Mononuclear cell (primary cell): ENCODE results near the gene UBXN2A. TPM values are rescaled to one million over a fixed set of nuclear protein-coding genes. Genes with fewer than 3 reads are reported as not detected.
"Not testable (repeated sequence)": the region's sequence is repeated elsewhere in the genome, so short reads cannot be mapped to it uniquely, and the experiment has no call there.

Experiments used
- H3K27me3 ChIP-seq: 2 replicates; pipeline ENCODE4 v1.6.0; 2011; ENCODE audit warnings: low read length, control low read depth; ENCODE audit not compliant: insufficient read depth
- H3K4me1 ChIP-seq: 2 replicates; pipeline ENCODE4 v1.5.1; 2011; ENCODE audit warnings: mild to moderate bottlenecking, low read length, control low read depth; ENCODE audit not compliant: insufficient read depth
- H3K4me3 ChIP-seq: 2 replicates; pipeline ENCODE4 v1.5.1; 2011; ENCODE audit warnings: mild to moderate bottlenecking, low read length, moderate library complexity
- H3K9me3 ChIP-seq: 2 replicates; pipeline ENCODE4 v1.5.1; 2011; ENCODE audit warnings: low read depth, mild to moderate bottlenecking, control low read depth, low read length
- total RNA-seq: library from RNA; depleted of rRNA; stranded (reverse); fragments of >200 nt; gene quantifications from one replicate; pipeline ENCODE4 v1.2.3, GENCODE V29; 2012

Gene UBXN2A
- total RNA-seq, 1 donor = 16.7 TPM

DNA sequence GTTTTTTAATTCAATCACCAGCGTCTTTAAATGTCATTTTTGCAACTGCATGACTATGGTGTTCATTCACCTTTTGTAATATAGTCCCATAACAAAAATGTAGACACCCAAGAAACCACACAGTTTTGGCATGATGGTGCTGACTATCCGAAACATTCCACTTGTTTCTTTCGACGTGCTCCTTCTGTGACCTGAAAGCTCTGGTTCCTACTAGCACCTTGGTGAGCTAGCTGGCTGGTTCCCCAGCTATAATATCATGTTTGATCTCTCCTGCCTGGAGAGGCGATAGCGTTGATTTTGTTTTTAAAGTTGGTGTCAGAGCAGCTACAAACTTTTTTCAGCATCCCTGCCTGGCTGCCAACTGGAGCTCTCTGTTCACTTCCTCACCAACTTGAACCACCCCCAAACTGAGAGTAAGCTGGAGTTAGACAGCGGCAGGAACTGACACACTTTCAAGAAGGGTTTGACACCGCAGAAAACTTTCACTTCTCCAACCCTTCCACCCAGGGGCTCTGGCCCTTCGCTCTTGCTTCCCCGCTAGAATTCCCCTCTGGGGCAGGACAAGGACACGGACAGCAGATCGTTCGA is 14.5 kb upstream of the UBXN2A start:
- H3K9me3 ChIP-seq = no peaks in the 10 kb centered on the region
- H3K27me3 ChIP-seq = no peaks in the 10 kb centered on the region
- H3K4me1 ChIP-seq = peaks cover 32% of the 10 kb centered on the region
- H3K4me3 ChIP-seq = peak overlapping the region; percentile 99

DNA sequence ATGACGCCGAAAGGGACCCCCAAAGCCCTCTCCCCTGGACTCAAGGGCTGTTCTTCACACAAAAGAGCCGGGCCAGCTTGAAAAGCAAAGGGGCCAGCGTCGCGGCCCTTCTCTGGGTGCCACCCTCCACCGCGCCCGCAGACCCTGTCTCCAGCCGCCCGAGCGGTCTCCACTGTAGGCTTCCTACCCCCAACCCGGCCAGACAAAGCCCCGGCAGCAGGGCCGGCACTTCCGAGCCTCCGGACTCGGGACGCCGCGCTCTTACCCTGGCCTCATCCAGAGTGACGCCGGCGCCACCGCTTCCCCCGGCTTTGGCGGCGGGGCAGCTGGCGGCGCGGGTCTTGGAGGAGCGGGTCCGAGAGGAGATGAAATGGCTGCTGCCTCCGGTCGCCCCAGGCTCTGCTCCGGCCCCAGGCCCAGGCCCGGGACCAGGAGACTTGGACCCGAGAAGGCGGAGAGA is 13.9 kb upstream of the UBXN2A start:
- peak overlapping the region; percentile 99 for H3K4me3 ChIP-seq
- H3K27me3 ChIP-seq = no peaks in the 10 kb centered on the region
- peaks cover 30% of the 10 kb centered on the region for H3K4me1 ChIP-seq
- H3K9me3 ChIP-seq = no peaks in the 10 kb centered on the region

DNA sequence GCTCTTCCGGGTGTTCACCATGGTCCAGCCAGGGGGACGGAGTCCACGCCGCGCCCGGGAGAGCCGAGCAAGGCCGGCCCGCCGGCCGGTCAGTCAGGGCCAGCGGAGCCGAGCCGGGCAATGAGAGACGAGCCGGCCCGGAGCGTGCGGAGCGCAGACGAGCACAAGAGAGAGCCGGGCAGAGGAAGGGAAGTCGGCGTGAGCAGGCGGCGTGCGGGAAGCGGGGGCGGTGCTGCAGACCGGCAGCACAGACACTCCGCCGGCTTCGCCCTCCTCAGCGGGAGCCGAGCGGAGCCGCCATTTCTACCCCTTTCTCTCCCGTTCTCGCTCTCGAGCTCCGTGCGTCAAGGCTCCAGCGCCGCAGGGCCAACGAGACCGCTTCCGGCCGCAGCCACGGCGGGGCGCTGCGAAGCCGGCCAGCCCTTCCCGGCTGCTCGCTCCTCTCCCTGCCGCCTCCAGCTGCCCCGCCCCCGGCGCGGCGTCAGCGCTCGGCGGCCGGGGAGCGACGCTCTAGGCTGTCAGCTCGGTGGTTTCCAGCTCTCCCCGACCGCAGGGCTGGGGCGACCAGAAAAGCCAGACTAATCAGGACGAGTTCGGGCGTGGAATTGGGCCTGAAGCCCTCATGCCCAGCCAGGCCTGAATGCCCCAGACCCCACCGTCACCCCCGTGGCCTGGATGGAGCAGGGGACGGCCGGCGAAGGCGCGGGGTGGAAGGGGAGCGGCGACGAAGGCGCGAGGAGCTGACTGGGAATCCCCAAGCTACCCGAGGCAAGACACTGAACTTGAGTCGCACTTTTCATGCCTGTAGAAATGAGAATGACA is 13.3 kb upstream of the UBXN2A start, which contains the start of gene ATAD2B:
Gene ATAD2B (minus strand): TSS at position 374 of the 822 bp plus-strand sequence. CDS start 353 bp downstream, at position 21.
- Histone ChIP-seq H3K9me3 (no peaks in the 10 kb centered on the region), H3K4me1 (peaks cover 30% of the 10 kb centered on the region), H3K4me3 (peak within 1 kb of the TSS; percentile 99), H3K27me3 (no peaks in the 10 kb centered on the region)

DNA sequence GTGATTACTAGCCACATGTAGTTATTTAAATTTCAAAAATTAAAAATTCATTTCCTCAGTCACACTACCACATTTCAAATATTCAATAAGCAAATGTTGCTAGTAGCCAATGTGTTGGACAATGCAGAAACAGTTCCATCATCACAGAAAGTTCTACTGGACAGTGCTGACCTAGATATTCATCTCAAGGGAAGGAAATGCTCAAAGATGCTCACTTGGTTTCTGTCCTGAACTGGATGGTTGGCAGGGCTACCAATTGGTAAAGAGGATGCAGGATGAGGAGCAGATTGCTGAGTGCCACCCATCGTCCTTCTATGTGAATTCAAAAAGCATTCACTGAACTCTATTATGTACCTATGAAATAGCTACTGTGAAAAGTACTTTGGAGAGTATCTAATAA is 6.0 kb upstream of the UBXN2A start:
- H3K4me3 ChIP-seq = no peak overlapping the region
- peaks cover 6% of the 10 kb centered on the region for H3K4me1 ChIP-seq
- no peaks in the 10 kb centered on the region for H3K27me3 ChIP-seq
- no peaks in the 10 kb centered on the region for H3K9me3 ChIP-seq

DNA sequence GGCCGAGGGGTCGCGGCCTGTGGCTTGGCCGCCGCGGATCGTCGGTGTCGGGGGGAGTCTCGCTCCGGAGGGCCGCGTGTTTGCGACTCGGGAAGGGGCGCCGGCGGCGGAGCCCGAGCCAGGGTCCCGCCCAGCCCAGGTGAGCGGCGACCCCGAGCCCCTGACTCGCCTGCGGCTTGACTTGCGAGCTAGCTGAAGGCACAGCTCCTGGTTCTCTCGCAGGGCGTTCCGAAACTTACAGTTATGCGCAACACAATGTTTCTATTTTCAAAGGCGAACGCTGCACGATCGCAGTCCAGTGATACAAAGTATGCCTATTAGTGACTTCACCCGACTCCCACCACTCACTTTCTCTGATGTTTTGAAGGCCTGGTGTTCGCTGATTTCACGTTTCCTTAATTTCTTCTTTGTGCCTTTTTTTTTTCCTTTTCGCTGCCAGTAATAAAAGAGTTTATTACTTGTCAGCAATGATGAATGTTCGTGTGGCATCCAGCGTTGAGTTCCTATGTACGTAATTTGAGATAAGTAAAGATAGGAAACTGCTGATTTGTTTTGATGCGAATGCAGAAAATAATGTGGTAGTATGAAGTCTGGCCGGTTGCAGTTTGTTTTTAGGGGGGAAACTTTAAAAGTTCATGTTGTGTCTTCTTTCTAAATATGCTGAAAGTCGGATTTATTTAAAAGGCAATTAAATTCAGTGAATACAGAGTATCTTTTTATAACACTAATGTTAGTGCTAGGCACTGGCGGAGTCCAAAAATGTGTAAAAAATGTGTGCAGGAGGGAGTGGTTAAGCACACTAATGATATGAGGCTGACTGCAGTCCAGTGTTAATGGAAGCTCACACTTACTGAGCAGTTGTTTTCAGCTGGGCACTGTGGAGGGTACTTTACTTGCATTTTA is 706 bp downstream of the UBXN2A start:
- no peaks in the 10 kb centered on the region for H3K9me3 ChIP-seq
- H3K4me1 ChIP-seq = peaks cover 25% of the 10 kb centered on the region
- H3K27me3 ChIP-seq = no peaks in the 10 kb centered on the region
- peak overlapping the region; percentile 81 for H3K4me3 ChIP-seq

DNA sequence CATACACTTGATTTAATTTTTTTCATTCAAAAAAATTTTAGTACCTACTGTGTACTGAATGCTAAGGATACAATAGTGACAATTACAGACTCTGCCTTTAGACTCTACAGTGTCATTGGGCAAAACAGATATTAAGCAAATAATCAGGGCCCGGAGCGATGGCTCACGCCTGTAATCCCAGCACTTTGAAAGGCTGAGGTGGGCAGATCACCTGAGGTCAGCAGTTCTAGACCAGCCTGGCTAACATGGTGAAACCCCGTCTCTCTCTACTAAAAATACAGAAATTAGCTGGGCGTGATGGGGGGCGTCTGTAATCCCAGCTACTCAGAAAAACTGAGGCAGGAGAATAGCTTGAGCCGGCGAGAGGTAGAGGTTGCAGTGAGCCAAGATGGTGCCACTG is 1.4 kb downstream of the UBXN2A start:
- Histone ChIP-seq H3K4me3 (no peak overlapping the region), H3K9me3 (no peaks in the 10 kb centered on the region), H3K4me1 (peaks cover 25% of the 10 kb centered on the region), H3K27me3 (no peaks in the 10 kb centered on the region)

DNA sequence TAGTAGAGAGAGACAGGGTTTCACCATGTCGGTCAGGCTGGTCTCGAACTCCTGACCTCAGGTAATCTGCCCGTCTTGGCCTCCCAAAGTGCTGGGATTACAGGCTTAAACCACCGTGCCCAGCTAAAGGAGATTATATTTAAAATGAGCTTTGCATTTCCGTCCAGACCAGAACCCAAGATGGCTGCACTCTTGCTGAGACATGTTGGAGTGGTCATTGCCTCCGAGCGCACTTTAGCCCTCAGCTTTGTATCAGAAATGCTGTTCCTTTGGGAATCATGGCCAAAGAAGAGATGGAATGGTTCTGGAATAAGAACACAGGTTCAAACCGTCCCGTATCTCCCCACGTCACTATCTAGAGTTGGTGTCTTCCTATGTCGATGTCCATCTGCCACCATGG is 3.4 kb downstream of the UBXN2A start:
- H3K4me3 ChIP-seq = no peak overlapping the region
- no peaks in the 10 kb centered on the region for H3K27me3 ChIP-seq
- H3K4me1 ChIP-seq = peaks cover 25% of the 10 kb centered on the region
- H3K9me3 ChIP-seq = no peaks in the 10 kb centered on the region

DNA sequence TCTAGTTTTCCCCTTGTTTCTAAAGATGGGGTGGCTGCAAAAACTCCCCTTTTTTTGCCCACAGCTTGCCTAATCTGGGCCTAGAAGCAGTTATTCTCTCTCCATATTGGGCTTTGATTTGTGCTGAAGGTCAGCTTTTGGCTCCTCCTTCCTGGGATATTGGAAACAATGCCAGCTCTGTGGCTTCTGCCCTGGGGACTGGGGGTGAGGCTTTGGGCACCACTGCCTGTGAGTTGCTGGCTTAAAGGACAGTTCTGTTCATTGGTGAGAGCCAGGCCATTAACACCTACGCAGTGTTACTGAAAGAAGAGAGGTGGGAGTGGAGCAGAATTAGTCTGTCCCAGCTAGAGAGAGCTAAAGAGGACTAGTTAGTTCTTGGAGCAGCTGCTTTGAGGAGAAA is 4.3 kb downstream of the UBXN2A start:
- Histone ChIP-seq H3K27me3 (no peaks in the 10 kb centered on the region), H3K9me3 (no peaks in the 10 kb centered on the region), H3K4me1 (peaks cover 16% of the 10 kb centered on the region), H3K4me3 (no peak overlapping the region)

DNA sequence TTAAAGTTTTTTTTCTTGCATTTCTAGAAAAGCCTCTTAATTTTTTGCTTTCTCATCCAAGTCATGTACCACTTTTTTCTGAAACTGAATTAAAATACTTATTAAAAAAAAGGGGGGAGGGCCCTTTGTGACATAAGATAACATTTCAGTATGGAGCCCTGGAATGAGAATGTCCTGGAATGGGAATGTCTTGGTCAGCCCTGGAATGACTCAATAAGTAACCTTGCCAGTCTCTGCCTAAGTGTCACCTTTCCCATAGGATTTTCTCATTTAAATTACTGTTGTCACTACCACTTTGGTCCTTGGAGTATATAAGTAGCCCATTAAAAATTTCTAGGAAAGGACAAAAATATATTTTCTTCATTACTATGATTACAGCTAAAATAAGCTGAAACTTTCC is 4.7 kb downstream of the UBXN2A start:
- Histone ChIP-seq H3K4me1 (peaks cover 12% of the 10 kb centered on the region), H3K27me3 (no peaks in the 10 kb centered on the region), H3K9me3 (no peaks in the 10 kb centered on the region), H3K4me3 (no peak overlapping the region)

DNA sequence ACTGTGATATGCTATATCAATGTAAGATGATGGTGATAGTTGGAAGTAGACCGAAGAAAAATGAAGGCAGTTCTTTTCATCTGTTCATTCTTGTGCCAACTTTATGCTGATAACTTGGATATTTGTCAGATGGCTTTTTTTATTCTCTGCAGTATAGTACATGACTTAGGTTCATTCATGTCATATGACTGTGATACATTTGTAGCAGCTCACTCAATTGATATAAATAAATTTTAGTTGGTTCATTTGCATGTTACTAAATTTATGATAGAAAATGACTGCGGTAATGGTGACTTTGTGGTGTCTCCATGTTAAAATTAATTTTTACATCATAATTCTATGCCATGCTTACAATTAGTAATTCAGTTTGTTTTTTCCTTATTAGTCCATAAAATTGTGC is 7.1 kb downstream of the UBXN2A start:
- H3K9me3 ChIP-seq = no peaks in the 10 kb centered on the region
- H3K4me3 ChIP-seq = no peak overlapping the region
- no peaks in the 10 kb centered on the region for H3K27me3 ChIP-seq
- H3K4me1 ChIP-seq = no peaks in the 10 kb centered on the region

DNA sequence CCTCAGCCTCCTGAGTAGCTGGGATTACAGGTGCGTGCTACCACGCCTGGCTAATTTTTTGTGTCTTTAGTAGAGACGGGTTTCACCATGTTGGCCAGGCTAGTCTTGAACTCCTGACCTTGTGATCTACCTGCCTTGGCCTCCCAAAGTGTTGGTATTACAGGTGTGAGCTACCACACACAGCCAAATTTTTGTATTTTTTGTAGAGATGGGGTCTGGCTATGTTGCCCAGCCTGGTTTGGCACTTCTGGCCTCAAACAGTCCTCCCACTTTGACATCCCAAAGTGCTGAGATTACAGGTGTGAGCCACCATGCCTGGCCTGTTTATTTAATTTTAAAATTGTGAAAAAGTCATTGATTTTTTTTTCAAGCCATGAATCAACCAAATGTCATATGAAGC is 12.3 kb downstream of the UBXN2A start:
- not testable (repeated sequence) for H3K27me3 ChIP-seq, H3K4me3 ChIP-seq, H3K9me3 ChIP-seq, H3K4me1 ChIP-seq

DNA sequence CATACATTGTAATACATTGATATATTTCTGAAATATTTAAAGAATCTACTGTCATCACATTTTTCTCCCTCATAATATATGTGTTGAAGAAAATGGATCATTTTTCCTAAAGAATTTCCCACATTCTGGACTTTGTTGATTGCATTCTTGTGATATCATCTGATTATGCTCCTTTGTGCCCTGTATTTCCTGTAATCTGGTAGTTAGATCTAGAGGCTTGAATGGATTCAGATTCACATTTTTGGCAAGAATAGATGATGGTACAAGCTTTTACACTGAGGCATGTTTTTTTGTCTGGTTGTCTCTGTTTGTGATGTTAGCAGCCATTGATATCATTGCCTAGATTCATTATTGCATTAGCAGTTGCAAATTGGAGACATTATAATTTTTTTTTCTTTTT is 13.4 kb downstream of the UBXN2A start:
- Histone ChIP-seq H3K27me3 (no peaks in the 10 kb centered on the region), H3K4me1 (no peaks in the 10 kb centered on the region), H3K4me3 (no peak overlapping the region), H3K9me3 (no peaks in the 10 kb centered on the region)

DNA sequence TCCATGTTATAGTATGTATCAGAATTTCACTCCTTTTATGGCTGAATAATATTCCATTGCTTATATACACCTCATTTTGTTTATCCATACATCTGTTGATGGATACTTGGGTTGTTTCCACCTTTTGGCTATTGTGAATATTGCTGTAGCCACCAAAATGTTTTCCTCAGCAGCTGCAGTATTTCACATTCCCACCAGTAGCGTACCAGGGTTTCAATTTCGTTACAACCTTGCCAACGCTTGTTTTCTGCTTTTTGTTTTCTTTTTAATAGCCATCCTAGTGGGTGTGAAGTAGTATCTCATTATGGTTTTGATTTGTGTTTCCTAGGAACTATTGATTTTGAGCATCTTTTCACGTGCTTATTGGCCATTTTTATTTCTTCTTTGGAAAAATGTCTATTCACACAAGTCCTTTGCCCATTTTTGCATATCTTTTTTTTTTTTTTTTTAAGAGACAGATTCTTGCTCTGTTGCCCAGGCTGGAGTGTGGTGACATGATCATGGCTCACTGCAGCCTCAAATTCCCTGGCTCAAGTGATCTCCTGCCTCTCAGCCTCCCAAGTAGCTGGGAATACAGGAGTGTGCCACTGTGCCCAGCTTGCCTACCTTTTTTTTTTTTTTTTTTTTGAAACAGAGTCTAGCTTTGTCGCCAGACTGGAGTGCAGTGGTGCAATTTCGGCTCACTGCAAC is 14.2 kb downstream of the UBXN2A start:
- Histone ChIP-seq H3K4me1 (no peaks in the 10 kb centered on the region), H3K4me3 (no peak overlapping the region), H3K27me3 (no peaks in the 10 kb centered on the region), H3K9me3 (no peaks in the 10 kb centered on the region)

DNA sequence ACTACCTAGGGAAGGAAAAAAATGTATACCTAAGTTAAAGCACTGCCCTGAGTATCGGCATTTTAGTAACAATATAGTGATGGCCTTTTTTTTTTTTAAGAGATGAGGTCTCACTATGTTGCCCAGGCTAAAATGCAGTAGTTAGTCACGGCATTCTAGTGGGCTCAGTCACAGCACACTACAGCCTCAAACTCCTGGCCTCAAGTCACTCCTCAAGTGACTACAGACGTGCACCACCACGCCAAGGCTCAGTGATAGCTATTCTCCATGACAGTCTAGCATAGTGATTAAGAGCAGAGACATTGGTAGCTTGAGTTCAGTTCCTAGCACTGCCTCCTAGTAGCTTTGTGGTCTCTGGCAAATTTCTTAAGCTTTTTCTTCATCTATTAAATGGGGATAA is 27.6 kb downstream of the UBXN2A start:
- H3K4me3 ChIP-seq = no peak overlapping the region
- H3K27me3 ChIP-seq = no peaks in the 10 kb centered on the region
- no peaks in the 10 kb centered on the region for H3K9me3 ChIP-seq
- H3K4me1 ChIP-seq = no peaks in the 10 kb centered on the region
